ENCODE results near the gene FKTN.

Gene FKTN

DNA sequence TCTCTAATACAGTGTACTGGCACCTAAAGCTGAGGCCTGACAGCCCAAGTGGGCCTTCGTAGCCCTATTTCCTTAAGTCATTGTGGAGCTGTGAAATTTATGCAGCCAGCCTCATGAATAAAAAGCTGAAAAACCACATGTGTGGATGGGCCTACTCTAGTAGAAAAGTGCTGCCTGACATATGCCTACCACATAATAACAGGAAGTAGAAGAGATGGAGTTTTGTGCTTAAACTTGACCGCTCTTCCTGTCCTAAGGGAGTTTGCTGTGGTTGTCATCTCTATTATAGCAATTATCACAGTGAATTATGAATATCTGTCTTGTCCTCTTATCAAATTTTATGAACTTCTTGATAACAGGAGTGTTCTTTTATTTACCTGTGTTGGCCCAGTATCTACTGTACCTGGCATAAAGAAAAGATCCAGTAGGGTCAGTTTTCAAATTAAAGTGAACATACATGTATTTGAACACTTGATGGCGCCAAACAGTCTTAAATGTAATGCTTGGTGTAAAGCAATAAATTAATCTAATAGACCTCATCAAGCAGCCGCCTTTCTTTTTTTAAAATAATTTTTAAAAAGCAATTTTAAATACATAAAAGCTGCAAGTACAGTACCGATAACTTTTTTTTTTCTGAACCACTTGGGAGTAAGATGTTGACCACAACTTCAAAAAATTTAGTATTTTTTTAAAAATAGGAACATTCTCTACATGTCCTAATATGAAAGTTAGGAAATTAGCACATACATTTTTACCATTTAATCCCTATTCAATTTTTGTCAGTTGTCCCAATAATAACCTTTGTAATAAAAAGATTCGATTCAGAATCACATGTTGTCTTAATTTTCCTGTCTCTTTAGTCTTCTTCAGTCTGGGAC is 51.0 kb downstream of the FKTN start:
- TF ChIP-seq ZFX (IDR thresholded peaks at IDR 0.05; ENCODE audit: borderline replicate concordance), result no peak
- TF ChIP-seq, protein P1, sequence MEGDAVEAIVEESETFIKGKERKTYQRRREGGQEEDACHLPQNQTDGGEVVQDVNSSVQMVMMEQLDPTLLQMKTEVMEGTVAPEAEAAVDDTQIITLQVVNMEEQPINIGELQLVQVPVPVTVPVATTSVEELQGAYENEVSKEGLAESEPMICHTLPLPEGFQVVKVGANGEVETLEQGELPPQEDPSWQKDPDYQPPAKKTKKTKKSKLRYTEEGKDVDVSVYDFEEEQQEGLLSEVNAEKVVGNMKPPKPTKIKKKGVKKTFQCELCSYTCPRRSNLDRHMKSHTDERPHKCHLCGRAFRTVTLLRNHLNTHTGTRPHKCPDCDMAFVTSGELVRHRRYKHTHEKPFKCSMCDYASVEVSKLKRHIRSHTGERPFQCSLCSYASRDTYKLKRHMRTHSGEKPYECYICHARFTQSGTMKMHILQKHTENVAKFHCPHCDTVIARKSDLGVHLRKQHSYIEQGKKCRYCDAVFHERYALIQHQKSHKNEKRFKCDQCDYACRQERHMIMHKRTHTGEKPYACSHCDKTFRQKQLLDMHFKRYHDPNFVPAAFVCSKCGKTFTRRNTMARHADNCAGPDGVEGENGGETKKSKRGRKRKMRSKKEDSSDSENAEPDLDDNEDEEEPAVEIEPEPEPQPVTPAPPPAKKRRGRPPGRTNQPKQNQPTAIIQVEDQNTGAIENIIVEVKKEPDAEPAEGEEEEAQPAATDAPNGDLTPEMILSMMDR (IDR thresholded peaks at IDR 0.05), result peak; percentile 79

DNA sequence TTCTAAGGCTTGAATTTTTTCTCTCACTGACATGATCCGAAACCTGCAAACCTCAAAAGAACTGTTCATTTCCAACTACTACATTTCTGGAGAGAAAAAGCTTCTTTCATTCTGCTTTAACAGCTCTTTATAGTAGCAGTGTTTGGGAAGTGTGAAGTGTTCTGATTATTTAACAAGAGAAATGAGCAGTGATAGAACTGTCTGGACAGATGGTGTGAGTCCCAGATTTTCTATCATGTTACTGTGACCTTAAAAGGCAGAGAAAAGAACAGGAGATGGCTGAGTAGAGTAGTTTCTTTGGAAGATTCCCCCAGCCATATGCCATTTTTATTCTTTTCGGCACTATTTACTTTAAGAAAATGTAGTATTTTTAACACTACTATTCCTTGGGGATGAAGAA is 63.1 kb downstream of the FKTN start:
- TF ChIP-seq, protein P1 (IDR thresholded peaks at IDR 0.05), result no peak
- TF ChIP-seq ZFX (IDR thresholded peaks at IDR 0.05; ENCODE audit: borderline replicate concordance), result no peak
- H3K27ac ChIP-seq, result no peak overlapping the region

More for the DNA sequence above, 51.0 kb downstream of the FKTN start:
- peak overlapping the region; percentile 27 for H3K27ac ChIP-seq

DNA sequence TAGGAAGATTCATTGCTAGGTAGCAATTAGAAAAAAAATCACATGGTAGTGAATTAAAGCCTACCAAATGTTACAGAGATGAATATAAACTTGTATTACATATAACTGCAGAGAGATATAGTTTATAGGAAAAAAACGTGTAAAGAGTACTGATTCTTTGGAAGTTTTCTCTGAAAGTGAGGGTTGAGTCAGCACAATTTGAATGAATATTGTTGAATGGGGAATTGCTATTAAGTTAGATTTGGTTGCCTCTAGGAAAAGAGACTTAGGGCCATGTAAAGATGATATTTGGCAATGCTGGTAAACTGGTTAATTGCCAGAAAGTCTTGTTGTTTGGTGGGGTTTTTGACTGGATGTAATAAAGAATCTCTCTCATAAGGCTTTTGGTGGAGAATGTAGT is 67.2 kb downstream of the FKTN start:
- TF ChIP-seq, protein P1 (IDR thresholded peaks at IDR 0.05), result no peak
- no peak overlapping the region for H3K27ac ChIP-seq

DNA sequence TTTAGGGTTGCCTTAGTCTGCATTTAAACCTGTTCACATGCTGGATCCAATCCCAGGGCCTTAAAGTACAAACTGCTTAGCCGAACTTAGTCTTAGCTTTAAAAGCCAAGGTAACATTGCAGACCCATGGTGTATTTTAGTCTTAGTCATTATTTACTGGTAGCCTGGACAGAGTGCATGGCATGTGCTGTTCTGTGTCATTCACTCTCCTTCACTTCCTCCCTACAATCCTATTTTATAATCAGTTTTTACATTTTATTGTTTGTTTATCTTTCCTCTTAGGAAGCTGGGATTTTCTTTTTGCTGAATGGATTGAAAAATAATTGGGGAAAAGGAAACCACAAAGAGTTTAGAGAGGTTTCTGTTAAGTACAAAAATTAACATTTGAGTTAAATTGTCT is 74.9 kb downstream of the FKTN start:
- no peak overlapping the region for H3K27ac ChIP-seq
- TF ChIP-seq, protein P1 (IDR thresholded peaks at IDR 0.05), result no peak
- no peak for TF ChIP-seq ZFX (IDR thresholded peaks at IDR 0.05; ENCODE audit: borderline replicate concordance)

DNA sequence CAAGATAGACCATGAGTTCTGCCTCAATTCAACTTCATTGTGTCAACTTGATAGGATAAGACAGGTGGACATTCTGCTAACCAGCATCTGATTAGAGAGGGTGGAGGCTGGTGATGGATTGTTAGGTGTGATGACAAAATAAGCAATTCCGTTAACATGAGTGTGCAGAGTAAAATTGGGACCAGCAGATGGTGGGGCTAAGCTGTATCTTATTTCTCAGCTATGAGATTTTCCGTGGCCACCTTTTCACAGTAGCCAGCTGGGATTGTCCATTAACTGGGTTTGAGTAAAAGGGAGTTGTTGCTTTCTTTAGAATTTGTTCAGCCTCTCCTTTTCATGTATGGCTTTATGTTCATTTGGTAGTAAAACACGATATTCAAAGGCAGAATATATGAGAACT is 75.5 kb downstream of the FKTN start:
- TF ChIP-seq, protein P1 (IDR thresholded peaks at IDR 0.05), result no peak
- TF ChIP-seq ZFX (IDR thresholded peaks at IDR 0.05; ENCODE audit: borderline replicate concordance), result no peak
- no peak overlapping the region for H3K27ac ChIP-seq

DNA sequence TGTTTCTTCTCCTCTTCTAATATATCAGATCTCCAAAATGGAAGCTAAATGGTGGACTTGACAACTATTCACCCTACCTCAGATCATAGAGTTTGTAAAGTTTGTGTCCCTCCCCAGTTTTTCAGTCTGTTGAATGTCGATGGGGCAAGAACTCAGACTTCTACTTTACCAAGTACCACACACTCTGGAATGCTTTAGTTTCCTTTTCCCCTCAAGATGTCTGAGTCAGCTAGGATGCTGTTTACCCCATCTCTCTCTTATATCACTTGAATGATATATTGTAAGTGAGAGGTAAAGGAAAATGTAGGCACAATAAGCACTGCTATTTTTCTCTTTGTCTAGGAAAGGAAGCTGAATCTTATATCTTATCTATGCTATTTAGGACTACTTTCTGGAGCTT is 78.4 kb downstream of the FKTN start:
- H3K27ac ChIP-seq, result no peak overlapping the region
- TF ChIP-seq ZFX (IDR thresholded peaks at IDR 0.05; ENCODE audit: borderline replicate concordance), result no peak
- TF ChIP-seq, protein P1 (IDR thresholded peaks at IDR 0.05), result no peak

DNA sequence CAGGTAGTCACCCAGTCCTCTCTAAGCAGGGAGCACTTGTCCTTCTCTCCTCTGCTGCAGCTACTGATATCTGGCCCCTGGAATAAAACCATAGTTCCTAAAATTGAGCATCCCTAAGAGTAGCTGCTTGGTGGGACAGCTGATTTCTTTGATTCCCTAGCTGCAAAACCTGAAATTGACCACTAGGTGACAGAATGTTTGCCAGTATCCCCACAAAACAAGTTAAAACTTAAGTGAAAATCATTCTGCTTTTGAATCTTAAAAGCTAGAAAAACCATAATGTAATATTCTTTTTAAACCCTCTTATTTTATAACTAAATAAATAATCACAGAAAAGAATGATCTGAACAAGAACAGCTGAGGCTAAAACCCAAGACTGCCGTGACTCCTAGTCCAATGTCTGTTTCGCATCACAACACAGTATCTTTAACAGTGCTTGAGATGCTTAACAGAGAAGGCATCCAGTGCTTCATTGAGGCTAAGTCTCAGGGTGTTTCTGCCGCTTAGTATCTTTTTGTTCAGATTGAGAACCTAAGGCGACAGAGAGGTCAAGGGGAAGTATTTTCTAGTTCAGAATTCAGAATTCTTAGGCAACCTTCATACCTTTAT is 80.0 kb downstream of the FKTN start:
- no peak for TF ChIP-seq ZFX (IDR thresholded peaks at IDR 0.05; ENCODE audit: borderline replicate concordance)
- TF ChIP-seq, protein P1 (IDR thresholded peaks at IDR 0.05), result peak; percentile 44
- no peak overlapping the region for H3K27ac ChIP-seq

All from 22Rv1 (cell line).